HG03097 (cell line): ENCODE measurements around the gene NARS2.

ENCODE experiments used
- ATAC-seq: cut with Tn5 transposase; IDR thresholded peaks from one replicate; pipeline ENCODE4 v1.9.1; 2021; ENCODE audit not compliant: unreplicated experiment, low FRiP score

The NARS2 gene

DNA sequence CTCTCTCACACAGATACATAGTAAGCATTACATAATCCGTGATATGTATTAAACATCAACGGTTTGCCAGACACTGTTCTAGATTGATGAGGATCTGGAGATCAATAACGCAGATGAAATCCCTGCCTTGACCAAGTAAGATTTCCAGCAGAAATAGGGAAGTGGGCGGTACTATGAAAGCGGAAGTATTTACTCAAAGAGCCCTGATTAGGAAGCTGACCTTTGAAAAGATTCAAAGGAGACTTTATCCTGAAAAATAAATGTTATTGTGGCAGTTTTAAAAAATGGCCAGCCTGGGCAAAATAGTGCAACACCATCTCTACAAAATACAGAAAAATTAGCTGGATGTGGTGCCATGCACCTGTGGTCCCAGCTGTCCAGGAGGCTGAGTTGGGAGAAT lies 183.9 kb downstream of the NARS2 start:
- ATAC-seq = no peak

DNA sequence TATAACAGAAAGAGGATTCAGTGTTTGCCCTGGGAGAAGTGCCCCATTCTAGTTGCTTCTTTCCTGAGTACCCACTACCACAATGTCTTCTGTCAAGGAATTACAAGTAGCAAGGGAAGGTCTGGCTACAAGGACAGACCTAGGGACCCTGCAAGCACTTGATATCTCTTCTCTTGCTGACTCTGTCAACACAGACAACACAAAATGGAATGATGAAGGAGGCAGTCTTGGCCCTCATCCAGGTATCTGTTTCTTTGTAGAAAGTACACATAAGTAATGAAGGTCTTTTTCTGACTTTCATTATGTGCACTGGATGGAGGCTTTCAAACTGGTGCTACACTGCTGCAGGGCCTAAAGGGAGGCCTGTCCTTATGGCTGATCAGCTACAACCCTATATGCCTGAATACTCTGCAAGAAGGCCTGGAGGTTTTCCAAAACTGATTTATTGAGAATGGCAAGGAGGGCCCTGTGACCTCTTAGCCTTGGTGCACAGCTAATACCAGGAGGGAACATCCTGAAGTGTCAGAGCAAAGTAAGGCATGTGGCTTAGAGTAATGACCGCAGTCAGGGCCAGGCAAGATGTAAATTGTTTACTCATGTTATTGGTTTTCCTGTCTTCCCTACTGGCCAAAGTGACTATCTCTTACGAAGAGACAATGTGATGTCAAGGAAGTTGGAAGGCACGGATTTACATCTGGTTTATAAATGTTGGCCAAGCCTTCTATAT lies 188.3 kb downstream of the NARS2 start:
- ATAC-seq = no peak
